K562 (cell line): ENCODE measurements around the gene ATP5PD. TPM values are rescaled to one million over a fixed set of nuclear protein-coding genes. Genes with fewer than 3 reads are reported as not detected.
A peak's percentile ranks its signal among the peaks of the same experiment; 100 is the strongest.

Experiments
- ARID2 ChIP-seq: fragments of 450-650 bp; IDR thresholded peaks from 2 replicates; pipeline ENCODE4 v1.6.1; 2017; ENCODE audit warnings: antibody characterized with exemption, mild to moderate bottlenecking
- CEBPZ ChIP-seq: fragments of 150-350 bp; IDR thresholded peaks from 2 replicates; pipeline ENCODE4 v1.6.1; 2014; ENCODE audit warnings: low read depth, mild to moderate bottlenecking, low read length, borderline replicate concordance
- CREM ChIP-seq: IDR thresholded peaks from 2 replicates; pipeline ENCODE4 v1.6.1; 2014; ENCODE audit warnings: antibody characterized with exemption, low read depth
- DIDO1 ChIP-seq: fragments of 450-650 bp; IDR thresholded peaks from 2 replicates; pipeline ENCODE4 v1.6.1; 2016; ENCODE audit warnings: low read depth, missing biosample characterization, missing genetic modification characterization
- ETS1 ChIP-seq: conservative IDR thresholded peaks from 2 replicates; pipeline ENCODE4 v1.6.1; 2011; ENCODE audit warnings: low read depth, mild to moderate bottlenecking, low read length; ENCODE audit not compliant: control insufficient read depth
- MXD1 ChIP-seq: fragments of 250-450 bp; sonication (Bioruptor Pico); IDR thresholded peaks from 2 replicates; pipeline ENCODE4 v1.8.0; 2021; ENCODE audit warnings: borderline replicate concordance, mild to moderate bottlenecking, moderate library complexity; ENCODE audit not compliant: poor library complexity, severe bottlenecking
- NFIC ChIP-seq: fragments of 450-650 bp; IDR thresholded peaks from 2 replicates; pipeline ENCODE4 v1.6.1; 2017; ENCODE audit warnings: mild to moderate bottlenecking, inconsistent platforms
- NR0B1 ChIP-seq: fragments of 450-650 bp; IDR thresholded peaks from one replicate; pipeline ENCODE4 v1.6.1; 2018; ENCODE audit warnings: mild to moderate bottlenecking, moderate library complexity; ENCODE audit not compliant: partially characterized antibody
- NR2C1 ChIP-seq, 2 experiments: fragments of 450-650 bp; IDR thresholded peaks; 2 replicates each; pipeline ENCODE4 v1.6.1; 2017; ENCODE audit warnings: mild to moderate bottlenecking in 2 of 2, antibody characterized with exemption in 1 of 2, inconsistent platforms in 1 of 2, missing compliant biosample characterization in 1 of 2, missing genetic modification characterization in 1 of 2
- SAFB2 ChIP-seq: fragments of 200-400 bp; formaldehyde crosslinking; IDR thresholded peaks from 2 replicates; pipeline ENCODE4 v1.6.1; 2018; ENCODE audit warnings: borderline replicate concordance, low read length, low read depth, moderate library complexity; ENCODE audit not compliant: severe bottlenecking
- ZNF217 ChIP-seq: sonication (generic); formaldehyde crosslinking; IDR thresholded peaks from 2 replicates; pipeline ENCODE4 v1.8.0; 2022; ENCODE audit warnings: mild to moderate bottlenecking, missing genetic modification reagents
- ZNF3 ChIP-seq: fragments of 250-450 bp; sonication (Bioruptor Pico); IDR thresholded peaks from 2 replicates; pipeline ENCODE4 v1.5.0; 2021; ENCODE audit warnings: mild to moderate bottlenecking, moderate library complexity
- ZNF445 ChIP-seq: fragments of 250-450 bp; sonication (Bioruptor Pico); IDR thresholded peaks from 2 replicates; pipeline ENCODE4 v1.4.0; 2020; ENCODE audit warnings: low read depth, mild to moderate bottlenecking, moderate library complexity
- polyA plus RNA-seq, 8 experiments: library from polyadenylated mRNA; depleted of rRNA in 4 of 8; stranded (reverse) in 5 of 8; unstranded in 3 of 8; fragments of >200 nt; fragmentation: Nextera tagmentation in 2 of 8; fragmentation: Illumina TruSeq in 1 of 8; extraction: Ambion mirVana in 2 of 8; extraction: Trizol in 1 of 8; gene quantifications; 2 replicates each; pipeline versions ENCODE4 v1.2.1 to v1.2.3, GENCODE V29; 2011 to 2014; ENCODE audit warnings: inconsistent platforms in 1 of 8, missing spikeins in 1 of 8
- total RNA-seq, 7 experiments: library from RNA; depleted of rRNA in 6 of 7; stranded (reverse); fragments of >200 nt in 6 of 7; fragmentation: Illumina TruSeq in 2 of 7; extraction: Trizol in 2 of 7; gene quantifications; 2 replicates each; pipeline versions ENCODE4 v1.2.1 to v1.2.3, GENCODE V29; 2011 to 2021; ENCODE audit warnings: low replicate concordance in 1 of 7
- TF ChIP-seq, protein P1 (sequence below): fragments of 200-800 bp; sonication (Bioruptor generic); IDR thresholded peaks from 2 replicates; pipeline ENCODE4 v1.6.1; 2017; ENCODE audit warnings: missing genetic modification characterization, missing compliant biosample characterization

ATP5PD gene
- total and polyA plus RNA-seq, 9 of the 15 experiments (the other 6 are each of a cell fraction or from before 2014, with no cell fraction given): 271 to 828 (median 432) TPM

- TF ChIP-seq NR2C1 (IDR thresholded peaks at IDR 0.05): peak; percentile 35; the same call in 1 of the 2 replicates
- peak; percentile 17; the same call in 1 of the 2 replicates for TF ChIP-seq NR2C1 (tag; IDR thresholded peaks at IDR 0.05)
- TF ChIP-seq NR0B1: no peak
- no peak for TF ChIP-seq CEBPZ
- TF ChIP-seq SAFB2: no peak
- TF ChIP-seq, protein P1, sequence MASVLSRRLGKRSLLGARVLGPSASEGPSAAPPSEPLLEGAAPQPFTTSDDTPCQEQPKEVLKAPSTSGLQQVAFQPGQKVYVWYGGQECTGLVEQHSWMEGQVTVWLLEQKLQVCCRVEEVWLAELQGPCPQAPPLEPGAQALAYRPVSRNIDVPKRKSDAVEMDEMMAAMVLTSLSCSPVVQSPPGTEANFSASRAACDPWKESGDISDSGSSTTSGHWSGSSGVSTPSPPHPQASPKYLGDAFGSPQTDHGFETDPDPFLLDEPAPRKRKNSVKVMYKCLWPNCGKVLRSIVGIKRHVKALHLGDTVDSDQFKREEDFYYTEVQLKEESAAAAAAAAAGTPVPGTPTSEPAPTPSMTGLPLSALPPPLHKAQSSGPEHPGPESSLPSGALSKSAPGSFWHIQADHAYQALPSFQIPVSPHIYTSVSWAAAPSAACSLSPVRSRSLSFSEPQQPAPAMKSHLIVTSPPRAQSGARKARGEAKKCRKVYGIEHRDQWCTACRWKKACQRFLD: no peak
- peak; percentile 91 for TF ChIP-seq NFIC
- no peak for TF ChIP-seq CREM
- no peak for TF ChIP-seq ETS1
- TF ChIP-seq MXD1 (CRISPR knock-in tag): no peak
- TF ChIP-seq ARID2: no peak
- TF ChIP-seq ZNF3 (CRISPR knock-in tag): no peak
- no peak for TF ChIP-seq ZNF217 (CRISPR knock-in tag)
- TF ChIP-seq ZNF445 (CRISPR knock-in tag): no peak
- no peak for TF ChIP-seq DIDO1 (tag)
Measured at GRCh38 chr17:75090871-75091854, 44.4 kb upstream of the ATP5PD start (continued).
